HL-60 (cell line): Measurements from ENCODE around the gene PRDM15.

Source experiments
- POLR2AphosphoS5 ChIP-seq: IDR thresholded peaks from 2 replicates; pipeline ENCODE4 v1.6.1; 2012; ENCODE audit warnings: low read depth
- SPI1 ChIP-seq: IDR thresholded peaks from 2 replicates; pipeline ENCODE4 v1.6.1; 2012; ENCODE audit warnings: low read depth, mild to moderate bottlenecking, borderline replicate concordance
- TF ChIP-seq, protein P1 (sequence below): IDR thresholded peaks from one replicate; pipeline ENCODE4 v1.5.1; 2011; ENCODE audit warnings: low read length, control low read depth, inconsistent platforms; ENCODE audit not compliant: insufficient read depth

DNA sequence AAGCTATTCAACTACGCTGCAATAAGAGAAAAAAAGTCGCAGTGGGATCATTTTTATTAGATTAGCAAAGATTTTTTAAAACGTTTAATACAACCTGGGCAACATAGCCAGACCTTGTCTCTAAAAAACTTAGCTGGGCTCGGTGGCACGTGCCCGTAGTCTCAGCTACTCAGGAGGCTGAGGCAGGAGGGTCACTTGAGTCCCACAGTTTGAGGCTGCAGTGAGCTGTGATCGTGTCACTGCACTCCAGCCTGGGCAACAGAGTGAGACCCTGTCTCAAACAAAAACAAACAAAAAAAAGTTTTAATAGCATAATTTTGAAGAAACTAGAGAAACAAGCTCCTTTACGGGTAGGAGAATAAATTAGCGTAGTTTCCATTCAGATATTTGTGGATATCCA, 1.0 kb upstream of the PRDM15 start:
- TF ChIP-seq, protein P1, sequence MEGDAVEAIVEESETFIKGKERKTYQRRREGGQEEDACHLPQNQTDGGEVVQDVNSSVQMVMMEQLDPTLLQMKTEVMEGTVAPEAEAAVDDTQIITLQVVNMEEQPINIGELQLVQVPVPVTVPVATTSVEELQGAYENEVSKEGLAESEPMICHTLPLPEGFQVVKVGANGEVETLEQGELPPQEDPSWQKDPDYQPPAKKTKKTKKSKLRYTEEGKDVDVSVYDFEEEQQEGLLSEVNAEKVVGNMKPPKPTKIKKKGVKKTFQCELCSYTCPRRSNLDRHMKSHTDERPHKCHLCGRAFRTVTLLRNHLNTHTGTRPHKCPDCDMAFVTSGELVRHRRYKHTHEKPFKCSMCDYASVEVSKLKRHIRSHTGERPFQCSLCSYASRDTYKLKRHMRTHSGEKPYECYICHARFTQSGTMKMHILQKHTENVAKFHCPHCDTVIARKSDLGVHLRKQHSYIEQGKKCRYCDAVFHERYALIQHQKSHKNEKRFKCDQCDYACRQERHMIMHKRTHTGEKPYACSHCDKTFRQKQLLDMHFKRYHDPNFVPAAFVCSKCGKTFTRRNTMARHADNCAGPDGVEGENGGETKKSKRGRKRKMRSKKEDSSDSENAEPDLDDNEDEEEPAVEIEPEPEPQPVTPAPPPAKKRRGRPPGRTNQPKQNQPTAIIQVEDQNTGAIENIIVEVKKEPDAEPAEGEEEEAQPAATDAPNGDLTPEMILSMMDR, result no peak
- TF ChIP-seq POLR2AphosphoS5 (no peak), SPI1 (no peak)
